Omental fat pad (tissue), 4 donors: ENCODE measurements around the gene SPACA4. TPM values are rescaled to one million over a fixed set of nuclear protein-coding genes. Genes with fewer than 3 reads are reported as not detected.

Source experiments
- ATAC-seq: fragments of 150-250 bp; one replicate; pipeline ENCODE4 v1.9.1; 2016; ENCODE audit warnings: mild to moderate bottlenecking, moderate library complexity; ENCODE audit not compliant: low FRiP score
- DNase-seq: peaks from one replicate; pipeline ENCODE4 v3.0.0-alpha.2; 2019; ENCODE audit warnings: low spot score
- CTCF ChIP-seq, 3 donors: fragments of 450-650 bp; IDR thresholded peaks; one replicate each; pipeline ENCODE4 v1.5.1; 2016 to 2017; ENCODE audit warnings: antibody characterized with exemption in 3 of 3, mild to moderate bottlenecking in 3 of 3, moderate library complexity in 2 of 3
- total RNA-seq, 4 donors: library from RNA; depleted of rRNA; stranded (reverse); fragments of >200 nt; gene quantifications; one replicate each; pipeline ENCODE4 v1.1.0, GENCODE V29; 2016

The SPACA4 gene
- total RNA-seq, 4 donors from 2014 or later: not detected

- DNase-seq: no peak
- TF ChIP-seq CTCF (IDR thresholded peaks at IDR 0.05): no peak
- no peak for ATAC-seq
Measured at GRCh38 chr19:48627201-48627864, 20.8 kb downstream of the SPACA4 start.

DNA sequence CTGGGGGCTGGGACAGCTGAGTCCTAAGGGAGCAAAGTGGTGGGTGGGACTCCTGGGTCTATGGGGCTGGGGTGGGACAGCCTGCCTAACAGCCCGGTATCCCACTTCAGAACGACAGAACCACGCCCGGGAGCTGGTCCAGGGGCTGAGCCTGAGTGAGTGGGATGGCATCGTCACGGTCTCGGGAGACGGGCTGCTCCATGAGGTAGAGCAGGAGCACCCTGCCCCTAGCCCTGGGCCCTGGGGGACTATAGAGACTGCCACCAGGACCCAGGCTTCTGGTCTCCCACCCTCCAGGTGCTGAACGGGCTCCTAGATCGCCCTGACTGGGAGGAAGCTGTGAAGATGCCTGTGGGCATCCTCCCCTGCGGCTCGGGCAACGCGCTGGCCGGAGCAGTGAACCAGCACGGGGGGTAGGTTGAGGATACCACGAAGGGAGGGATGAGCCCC lies 21.3 kb downstream of the SPACA4 start:
- DNase-seq: no peak
- TF ChIP-seq CTCF (IDR thresholded peaks at IDR 0.05): no peak
- ATAC-seq: no peak

- ATAC-seq (no peak), DNase-seq (no peak)
- TF ChIP-seq CTCF (IDR thresholded peaks at IDR 0.05): no peak
Measured at GRCh38 chr19:48628486-48629296, 22.1 kb downstream of the SPACA4 start.

DNA sequence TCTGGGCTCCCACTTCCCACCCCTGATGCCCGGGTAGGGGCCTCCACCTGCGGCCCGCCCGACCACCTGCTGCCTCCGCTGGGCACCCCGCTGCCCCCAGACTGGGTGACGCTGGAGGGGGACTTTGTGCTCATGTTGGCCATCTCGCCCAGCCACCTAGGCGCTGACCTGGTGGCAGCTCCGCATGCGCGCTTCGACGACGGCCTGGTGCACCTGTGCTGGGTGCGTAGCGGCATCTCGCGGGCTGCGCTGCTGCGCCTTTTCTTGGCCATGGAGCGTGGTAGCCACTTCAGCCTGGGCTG lies 22.7 kb downstream of the SPACA4 start:
- no peak for TF ChIP-seq CTCF (IDR thresholded peaks at IDR 0.05)
- no peak for DNase-seq
- no peak for ATAC-seq

GRCh38 chr19:48629599-48630295 lies 23.2 kb downstream of the SPACA4 start:
- no peak for TF ChIP-seq CTCF (IDR thresholded peaks at IDR 0.05)
- no peak for ATAC-seq
- DNase-seq: no peak

DNA sequence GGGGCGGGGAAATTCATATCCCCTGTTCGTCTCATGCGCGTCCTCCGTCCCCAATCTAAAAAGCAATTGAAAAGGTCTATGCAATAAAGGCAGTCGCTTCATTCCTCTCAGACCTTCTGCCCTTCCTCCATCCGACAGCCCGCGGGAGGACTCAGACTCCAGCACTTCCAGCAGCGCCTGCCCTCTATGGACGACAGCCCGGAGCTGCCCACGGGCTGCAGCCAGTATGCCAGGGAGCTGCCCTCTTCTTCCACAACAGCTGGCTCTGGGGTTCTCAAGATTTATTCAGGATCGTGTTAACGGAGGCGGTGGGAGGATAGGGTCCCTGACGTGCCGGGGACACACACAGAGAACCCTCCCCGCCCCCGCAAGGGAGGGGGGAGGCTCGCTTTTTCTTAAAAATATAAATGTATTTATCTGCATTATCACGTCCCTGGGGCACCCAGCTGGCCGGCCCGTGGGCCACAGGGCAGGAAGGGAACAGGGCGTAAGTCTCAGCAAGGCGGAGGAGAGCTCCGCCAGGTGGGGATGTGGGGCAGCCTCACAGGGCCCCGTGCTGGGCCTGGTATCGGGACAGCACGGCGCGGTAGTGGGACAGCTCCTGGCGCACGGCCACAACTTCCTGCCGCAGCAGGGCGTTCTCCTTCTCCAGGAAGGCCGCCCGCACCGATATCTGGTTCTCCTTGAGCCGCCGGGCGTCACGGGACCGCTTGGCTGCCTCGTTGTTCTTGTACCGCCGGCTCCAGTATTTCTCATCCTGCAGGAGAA lies 23.9 kb downstream of the SPACA4 start:
- no peak for DNase-seq
- peak; percentile 8 for ATAC-seq

More for the DNA sequence above, 23.9 kb downstream of the SPACA4 start:
- no peak for TF ChIP-seq CTCF (IDR thresholded peaks at IDR 0.05)
